GM12892 (cell line): ENCODE results near the gene VPS18.

Experiments used
- POLR2AphosphoS5 ChIP-seq: IDR thresholded peaks from 2 replicates; pipeline ENCODE4 v1.6.1; 2011; ENCODE audit warnings: low read depth, low read length, control low read depth
- TAF1 ChIP-seq: IDR thresholded peaks from 2 replicates; pipeline ENCODE4 v1.6.1; 2011; ENCODE audit warnings: low read depth, mild to moderate bottlenecking, control low read depth, low read length, borderline replicate concordance

GRCh38 chr15:40863660-40864270 is 30.5 kb upstream of the VPS18 start:
- TF ChIP-seq TAF1 (no peak), POLR2AphosphoS5 (no peak)
